Mesenteric fat pad (tissue), 1 donor: ENCODE measurements around the gene MPO. TPM values are rescaled to one million over a fixed set of nuclear protein-coding genes. Genes with fewer than 3 reads are reported as not detected.

Source experiments
- DNase-seq: peaks from one replicate; pipeline ENCODE4 v3.0.0-alpha.2; 2020; ENCODE audit warnings: low spot score
- total RNA-seq: library from RNA; stranded (reverse); fragmentation: NEBNext Ultra II Directional; extraction: Animal tissue kit (Norgen Biotek cat#: 25700); gene quantifications from one replicate; pipeline ENCODE4 v1.2.1, GENCODE V29; 2021
- donor health status: DM: yes; HTN: yes; CAD: no.

Gene MPO
- total RNA-seq, 1 donor from 2014 or later, result 0.35 TPM

DNA sequence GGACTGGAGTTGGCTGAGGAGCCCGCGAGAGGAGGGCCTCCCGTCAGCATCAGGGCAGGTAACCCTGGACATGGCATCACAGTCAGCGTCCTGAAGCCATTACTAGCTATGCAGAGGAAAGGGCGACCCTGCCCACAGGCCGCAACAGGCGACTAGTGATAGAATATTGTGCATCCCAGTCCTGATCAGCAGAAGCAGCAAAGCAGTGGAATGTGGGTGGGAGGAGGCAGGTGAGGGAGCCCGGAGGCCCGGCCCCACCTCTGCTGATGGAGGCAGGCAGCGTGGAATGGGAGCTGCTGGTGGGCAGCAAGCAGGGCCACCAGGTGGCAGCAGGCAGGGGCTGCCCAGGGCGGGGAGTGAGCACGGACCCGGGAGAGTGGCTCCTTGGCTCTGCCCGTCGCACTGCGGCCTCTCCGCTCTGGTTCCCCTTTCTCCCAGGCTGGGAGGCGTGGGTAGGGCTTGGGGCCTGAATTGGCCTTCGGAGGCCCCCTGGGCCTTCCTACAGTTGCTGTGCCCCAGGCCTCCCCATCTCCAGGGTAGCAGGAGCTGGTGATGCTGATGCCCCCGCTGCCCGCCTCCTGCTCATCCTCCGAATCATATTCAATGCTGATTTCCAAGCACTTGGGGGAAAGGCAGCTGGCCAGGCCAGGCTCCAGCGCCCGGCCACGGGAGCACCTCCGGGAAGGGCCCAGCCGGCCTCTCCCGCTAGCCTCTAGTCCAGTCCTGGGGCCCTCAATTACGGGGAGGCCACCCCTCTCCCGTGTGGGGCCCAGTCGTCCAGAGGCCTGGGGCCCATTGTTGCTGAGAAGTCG lies 27.6 kb upstream of the MPO start:
- DNase-seq, result no peak

DNA sequence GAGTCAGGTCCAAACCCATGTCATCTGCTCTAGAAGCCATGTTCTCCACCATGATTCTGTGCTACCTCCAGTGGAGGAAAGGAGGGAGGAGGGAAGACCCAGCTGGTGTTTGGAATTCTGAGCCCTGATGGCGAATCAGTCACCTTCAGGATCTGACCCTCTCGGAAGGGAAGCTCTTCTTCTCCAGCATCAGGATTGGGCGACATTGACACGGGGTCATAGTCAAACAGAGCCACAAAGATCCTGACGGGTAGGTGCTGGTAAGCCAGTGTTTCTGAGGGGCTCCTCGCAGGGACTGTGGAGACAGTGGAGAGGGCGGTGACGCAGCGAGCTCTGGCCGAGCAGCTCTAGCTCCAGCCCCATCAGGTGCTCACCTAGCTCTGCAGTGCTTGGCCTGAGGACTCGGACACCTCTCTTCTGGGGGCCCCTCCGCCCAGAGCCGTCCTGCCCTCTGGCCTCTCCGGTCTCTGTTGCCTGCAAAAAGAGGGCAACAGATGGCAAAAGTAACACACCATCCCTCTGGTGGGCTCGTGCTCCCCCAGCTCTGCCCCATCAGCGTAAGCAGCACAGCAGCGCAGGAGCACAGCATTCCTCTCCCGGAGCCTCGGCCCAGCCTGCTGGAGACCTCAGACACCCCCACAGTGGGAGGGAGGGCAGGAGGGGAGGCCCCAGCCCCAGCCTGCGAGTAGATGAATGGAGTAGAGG lies 26.9 kb upstream of the MPO start:
- DNase-seq, result peak; percentile 83

DNA sequence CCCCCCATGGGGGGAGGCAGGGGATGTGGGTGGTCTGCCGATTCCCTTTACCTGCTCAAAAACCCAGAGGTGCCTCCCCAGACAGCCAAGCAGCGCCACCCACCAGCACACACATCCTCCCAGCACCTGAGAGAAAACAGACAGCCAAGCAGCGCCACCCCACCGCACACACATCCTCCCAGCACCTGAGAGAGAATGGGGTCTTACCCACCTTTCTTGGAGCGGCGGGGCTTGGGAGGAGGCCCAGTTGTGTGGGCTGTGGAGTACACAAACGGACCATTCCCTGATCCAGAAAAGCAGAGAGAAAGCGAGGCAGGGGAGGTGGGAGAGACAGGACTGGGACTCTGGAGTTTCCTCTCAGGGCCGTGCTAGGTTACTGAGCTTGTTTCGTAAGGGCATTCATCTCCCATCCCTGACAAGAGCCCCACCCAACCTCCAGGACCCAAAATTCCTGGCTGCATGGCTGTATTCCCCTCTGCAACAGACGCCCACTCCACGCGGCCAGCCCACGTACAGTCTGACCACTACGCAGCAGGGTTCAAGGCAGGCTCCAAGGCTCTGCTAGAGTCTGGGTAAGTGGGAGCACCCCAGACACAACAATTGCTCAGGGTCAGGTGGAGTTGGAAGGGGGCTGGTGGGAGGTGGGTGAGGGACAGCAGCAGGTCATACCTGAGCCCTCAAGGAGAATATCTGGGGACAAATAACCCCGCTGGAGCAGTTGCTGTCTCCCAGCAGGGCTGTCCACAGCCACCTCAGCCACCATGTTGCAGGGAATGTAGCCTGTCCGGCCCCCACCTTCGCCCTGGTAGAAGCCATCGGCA lies 25.6 kb upstream of the MPO start:
- DNase-seq, result peak; percentile 80

DNA sequence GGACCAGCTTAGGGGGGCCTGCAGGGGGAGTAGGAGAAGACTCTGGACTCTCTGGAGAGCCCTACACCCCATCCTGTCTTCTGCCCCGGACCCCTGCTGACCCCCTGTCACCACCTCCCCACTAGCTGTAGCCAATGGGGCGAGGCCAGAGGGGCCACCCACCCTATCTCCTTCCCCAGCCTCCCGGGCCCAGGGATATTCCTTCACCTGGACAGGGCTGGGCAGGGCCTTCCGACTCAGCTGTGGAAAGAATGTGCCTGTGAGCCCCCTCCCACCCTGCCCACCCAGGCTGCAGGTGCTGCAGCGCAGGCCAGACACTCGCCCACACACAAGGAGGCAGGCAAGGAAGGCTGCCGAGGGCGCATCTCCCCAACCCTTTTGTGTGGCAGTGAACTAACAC lies 24.9 kb upstream of the MPO start:
- DNase-seq, result peak; percentile 49

DNA sequence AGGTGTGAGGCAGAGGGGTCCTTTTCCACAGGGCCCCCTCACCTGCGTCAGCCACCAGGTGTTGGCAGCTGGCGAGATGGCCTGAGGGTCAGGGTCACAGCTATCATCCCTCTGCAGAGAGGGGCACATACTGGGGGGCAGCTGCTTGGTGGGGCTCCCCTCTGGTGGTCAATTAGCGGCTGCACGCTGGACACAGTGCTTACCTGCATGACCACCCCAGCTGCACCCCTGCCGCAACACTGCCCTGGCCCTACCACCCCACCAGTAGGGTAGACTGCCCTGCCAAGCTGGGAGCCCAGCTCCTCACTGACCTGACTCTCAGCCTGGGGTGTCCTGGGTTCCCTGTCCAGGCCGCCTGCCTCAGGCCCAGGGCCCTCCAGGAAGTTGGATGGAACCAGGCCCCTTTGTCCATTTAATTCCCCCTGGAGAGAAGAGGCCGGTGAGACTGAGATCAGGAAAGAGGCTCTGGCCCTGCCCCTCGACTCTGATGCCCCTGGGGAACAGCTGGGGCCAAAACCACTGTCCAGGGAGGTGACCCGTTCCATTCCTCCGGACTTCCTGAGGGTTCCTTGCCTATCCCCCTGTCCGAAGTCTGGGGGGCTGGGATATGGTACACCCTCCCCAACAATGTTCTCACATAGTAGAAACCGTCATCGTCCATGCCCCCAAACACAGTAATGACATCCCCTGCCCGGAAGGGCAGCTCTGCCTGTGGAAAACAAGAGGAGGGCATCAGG lies 24.2 kb upstream of the MPO start:
- peak; percentile 86 for DNase-seq

DNA sequence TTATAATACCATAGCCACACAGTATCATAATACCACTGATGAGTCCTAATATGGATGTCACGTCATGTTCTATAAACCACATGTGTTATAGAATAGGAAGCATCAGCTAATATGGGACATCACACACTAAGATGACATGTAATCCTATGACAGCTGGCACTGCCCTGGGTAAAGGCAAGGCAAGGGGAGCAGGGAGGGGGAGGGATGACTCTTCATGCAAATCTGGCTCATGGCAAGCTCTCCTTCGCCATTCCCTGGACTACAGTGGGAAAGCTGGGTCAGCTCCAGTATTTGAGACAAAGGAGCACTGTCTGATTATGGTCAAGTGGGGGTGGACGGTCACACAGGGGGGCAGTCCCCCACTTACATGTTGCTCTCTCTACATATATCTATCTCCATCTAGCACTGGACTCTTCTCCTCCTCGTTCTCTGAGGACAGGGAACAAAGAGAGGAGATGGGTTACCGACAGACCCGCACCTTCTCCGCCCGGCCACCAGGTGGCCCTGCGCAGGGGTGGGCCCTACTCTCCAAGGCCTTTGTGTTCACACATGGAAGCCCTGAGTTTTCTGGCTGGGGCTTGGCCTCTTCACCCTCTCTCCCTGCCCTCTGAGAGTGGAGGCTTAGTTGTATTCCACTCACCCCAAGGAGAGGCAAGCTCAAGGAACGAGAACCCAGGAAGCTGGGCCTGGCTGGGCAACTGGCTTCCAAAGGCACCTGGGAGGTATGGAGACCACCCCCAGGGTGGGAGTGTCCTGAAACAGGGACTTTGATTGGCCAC lies 23.4 kb upstream of the MPO start:
- peak; percentile 89 for DNase-seq

DNA sequence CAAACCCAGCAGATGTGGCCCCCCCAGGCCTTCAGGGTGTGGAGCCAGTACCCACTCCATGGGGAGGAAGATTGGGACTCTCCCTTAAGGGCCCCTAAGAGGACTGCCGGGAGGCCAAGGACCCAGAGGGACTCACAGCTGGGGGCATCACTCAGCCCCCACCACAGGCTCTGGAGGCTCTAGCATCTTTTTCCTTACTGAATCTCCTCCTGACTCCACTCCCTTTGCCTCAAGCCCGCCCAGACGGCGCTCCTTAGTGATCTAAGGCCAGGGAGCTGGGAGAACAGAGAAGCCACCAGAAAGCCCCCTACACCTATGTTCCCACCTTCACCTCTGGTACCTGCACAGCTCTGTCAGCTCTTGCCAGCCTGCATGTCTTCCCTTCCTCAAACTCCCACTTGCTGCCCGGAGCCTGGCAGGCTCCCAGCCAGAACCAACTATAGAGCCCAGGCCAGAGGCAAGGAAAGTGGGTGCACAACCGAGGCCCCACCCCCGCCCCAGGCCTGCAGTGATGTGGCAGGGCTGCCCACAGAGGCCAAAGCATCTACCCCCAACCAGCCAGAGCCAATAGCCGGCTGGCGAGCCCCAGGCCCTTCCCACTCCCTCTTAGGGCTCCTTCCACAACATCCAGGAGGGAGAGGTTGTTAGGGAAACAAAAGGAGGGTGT lies 22.3 kb upstream of the MPO start:
- peak; percentile 67 for DNase-seq

DNA sequence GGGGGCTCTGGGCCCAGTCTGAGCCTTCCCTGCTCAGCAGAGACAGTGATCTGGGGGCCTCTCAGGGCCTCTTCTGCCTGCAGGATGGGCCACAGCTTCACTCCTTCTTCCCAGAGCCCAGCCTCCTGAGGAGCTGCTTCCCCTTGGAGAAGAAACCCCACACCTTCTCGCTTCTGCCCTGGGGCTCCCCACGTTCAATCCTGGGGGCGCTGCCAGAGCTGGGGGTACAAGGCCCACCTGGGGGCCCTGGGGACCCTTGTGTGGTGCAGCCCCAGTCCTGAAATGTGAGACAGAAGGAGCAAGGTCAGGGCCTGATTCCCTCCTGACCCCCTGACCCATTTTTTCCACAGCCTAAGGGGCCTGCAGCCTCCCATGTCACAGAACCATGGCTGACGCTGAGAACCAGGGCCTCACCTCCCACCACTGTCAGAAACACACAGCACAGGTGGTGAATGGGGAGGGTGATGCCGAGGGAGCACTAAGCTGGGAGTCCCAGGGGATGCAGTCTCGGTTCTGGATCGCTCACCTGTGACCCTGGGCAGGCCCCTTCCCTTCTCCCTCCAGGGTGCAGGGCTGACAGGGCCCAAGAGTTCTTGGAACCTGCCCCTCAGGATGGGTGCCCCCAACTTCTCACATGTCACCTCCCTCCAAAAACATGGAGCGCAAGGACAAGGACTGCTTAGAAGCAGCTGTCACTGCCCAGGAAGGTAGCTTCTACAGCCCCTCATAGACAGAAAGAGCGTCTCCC lies 21.6 kb upstream of the MPO start:
- peak; percentile 69 for DNase-seq

DNA sequence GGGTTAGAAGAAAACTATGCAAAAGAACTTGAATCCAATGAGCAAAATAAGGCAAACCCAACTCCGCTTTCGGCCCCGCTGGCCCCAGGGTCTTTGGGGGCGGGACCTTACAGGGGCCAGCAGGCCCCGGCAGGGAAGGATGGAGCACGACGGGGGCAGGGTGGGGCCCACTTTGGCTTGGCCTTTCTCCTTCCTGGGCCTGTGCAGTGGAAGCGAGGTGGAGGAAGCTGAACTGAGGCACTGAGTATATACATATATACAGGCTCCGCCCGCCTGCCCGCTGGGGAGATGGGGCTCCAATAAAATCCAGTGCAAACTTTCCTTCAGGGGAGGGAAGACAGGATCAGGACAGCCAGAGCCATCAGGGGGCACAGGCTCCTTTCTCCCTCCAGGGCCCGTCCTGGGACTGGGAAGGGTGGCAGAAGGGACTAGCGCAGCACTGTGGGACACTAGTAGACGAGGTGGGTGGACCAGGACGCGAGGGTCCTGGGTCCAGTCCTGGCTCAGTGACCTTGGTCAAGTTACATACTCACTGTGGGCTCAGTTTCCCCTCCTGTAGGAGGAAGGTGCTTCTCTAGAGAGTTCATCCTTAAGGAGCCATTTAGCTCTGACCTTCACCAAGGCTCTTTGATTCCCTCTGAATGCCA lies 20.9 kb upstream of the MPO start:
- DNase-seq, result peak; percentile 72

DNA sequence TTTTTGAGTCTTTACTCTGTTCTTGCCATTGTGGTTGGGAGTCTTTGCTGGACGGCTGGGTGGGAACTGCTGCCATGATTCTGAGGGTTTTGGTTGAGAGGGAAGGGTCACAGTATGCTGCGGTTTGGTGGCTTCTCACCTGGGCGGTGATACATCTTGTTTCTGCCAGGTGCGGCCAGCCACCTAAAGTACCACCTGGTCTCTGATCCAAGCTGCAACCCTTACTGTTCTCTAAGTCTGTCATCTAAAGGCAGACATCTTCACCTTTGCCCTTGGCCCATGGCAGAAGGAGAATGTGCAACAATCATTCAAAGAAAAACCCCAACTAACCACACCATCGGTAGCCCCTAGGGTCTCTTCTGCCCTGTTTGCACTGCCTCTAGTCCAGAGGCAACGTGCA lies 19.6 kb upstream of the MPO start:
- DNase-seq, result peak; percentile 62

DNA sequence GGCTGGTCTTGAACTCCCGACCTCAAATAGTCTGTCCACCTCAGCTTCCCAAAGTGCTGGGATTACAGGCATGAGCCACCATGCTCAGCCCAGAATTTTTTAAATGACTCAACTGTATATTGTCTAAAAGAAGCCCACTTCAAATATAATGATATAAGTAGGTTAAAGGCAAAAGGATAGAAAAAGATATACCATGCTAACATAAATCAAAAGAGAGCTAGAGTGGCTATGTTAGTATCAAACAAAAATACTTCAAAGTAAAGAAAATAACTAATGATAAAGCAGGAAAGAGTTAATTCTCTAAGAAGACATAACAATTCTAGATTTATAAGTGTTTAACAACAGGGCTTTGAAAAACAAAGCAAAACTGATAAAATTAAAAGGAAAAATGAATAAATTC lies 13.3 kb upstream of the MPO start:
- DNase-seq, result no peak

DNA sequence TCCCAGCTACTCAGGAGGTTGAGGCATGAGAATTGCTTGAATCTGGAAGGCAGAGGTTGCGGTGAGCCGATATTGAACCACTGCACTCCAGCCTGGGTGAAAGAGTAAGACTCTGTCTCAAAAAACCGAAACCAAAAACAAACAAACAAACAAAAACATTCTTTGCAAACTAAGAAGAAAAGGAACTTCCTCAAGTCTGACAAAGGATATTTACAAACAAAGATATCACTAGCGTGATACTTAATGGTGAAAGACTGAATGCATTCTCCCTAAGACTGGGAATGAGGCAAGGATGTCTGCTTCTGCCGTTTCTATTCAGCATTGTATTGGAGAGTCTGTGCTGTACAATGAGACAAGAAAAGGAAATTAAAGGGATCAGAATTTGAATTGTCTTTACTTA lies 10.5 kb upstream of the MPO start:
- no peak for DNase-seq

DNA sequence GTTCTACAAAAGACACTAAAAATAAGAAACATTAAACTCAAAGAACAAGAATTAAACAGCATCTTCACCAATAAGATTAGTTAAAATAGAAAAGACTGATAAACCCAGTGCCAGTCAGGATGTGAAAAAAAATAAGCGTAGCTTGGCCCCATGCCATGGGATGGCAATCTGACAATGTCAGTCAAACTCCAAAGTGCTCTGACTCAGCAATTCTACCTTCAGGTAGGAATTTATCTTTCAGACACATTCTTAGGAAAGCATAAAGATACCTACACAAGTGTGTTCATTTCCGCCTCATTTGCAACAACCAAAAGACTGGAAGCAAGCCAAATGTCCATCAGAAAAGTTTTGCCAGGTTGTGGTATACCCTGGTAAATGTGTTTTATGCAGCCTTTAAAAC lies 9.1 kb upstream of the MPO start:
- no peak for DNase-seq

DNA sequence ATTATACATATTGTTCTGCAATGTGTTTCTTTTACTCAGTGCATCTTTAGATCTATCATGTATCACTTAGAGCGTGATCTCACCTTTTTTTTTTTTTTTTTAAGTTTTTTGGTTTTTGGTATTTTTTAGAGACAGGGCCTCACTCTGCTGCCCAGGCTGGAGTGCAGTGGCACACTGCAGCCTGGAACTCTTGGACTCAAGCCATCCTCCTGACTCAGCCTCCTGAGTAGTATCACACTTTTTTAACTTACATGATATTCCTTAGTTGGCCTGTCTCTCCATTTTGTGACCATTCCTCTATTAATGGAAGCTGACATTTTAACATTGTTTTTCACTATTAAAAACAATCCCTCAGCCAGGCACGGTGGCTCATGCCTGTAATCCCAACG lies 4.7 kb upstream of the MPO start:
- DNase-seq, result no peak

DNA sequence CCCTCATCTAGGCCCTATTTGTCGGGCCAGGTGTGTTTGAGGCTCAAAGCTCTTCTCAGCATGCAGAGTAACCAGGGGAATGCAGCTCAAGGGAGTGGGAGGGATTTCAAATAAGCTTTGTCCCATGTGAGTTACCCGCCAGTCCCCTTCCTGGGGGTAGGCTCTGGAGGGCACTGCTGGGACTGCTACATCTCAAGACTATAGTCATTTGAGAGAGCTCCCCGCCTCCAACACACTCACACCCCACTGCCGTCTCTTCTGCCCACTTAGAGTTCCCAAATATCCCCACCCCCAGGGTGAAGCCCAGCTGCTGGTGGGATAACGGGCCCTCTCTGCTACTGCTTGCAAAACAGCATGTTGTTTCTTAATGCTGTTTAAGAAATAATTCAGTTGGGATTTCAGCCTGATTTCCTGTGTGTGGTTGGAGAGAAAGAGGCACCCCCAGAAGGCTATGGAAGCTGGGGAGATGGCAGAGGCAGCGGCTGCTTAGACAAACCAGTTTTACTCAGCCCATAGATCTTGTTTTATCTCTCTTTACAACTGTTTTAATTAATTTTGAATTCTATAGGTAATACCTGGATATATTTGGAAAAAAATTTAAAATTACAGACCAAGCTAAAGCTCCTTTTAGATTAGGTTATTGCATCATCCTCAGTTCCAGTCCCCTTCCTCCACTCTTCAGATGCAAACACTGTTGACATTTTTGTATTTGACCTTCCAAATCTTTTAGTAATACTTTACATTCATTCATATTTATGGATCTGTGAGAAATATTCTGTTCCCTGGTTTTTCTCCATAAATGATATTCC lies 4.1 kb upstream of the MPO start:
- peak; percentile 62 for DNase-seq

DNA sequence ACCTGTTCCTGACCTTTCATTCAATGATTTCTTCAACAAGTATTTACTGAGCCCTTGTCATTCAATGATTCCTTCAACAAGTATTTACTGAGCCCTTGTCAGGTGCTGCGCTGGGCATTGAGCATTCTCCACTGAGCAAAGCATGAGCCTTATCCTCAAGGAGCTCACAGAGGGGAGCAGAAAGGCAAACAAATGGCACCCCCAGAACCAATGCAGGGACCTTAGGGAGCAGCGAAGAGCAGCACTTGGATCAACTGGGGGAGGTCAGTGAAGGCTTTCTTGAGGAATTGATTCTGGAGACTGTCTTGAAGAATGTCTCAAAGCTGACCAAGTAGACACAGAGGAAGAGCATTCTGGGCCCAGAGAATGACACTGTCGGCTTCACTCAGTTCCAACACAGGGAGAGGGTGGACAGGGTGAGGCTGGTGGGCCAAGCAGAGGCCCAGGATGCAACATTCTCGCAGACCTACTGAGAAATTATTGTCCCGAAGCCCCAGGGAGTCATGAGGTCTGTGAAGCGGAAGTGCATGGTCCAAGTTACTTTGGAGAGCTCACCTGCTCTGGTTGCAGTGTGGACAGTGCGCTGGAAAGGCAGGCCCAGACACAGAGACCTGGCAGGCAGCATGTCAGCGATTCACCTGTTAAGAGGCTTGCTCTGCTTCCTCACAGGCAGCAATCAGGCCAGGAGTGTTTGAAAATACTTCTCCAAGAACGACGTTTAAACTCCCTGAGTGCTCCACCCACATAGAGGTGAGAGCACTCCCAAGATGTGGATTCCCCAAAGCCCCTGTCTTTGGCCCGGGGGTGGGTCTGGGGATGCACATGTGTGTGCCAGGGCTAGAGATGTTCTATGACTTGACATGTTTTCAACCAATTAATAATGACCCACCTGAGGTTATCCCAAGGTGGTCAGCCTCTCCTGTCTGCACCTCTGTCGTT lies 3.2 kb upstream of the MPO start:
- DNase-seq, result peak; percentile 68

DNA sequence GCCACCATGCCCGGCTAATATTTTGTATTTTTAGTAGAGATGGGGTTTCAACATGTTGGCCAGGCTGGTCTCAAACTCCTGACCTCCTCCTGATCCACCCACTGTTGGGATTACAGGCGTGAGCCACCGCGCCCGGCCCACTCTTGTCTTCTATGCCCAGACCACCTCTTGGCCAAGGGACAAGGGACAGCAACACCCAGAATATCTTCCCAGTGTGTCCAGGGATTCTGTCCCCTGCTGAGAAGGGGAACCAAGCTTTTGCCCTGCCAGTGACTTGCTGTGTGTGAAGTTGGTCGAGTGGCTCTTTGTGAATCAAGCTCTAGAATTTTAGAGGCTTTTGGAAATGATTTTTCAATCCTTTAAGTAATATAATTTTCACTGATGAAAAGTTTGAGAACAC lies 1.7 kb upstream of the MPO start:
- peak; percentile 65 for DNase-seq
